Adipose tissue (tissue), 3 donors: ENCODE results near the gene SRRM4. TPM values are rescaled to one million over a fixed set of nuclear protein-coding genes. Genes with fewer than 3 reads are reported as not detected.
"Not testable (repeated sequence)": the region's sequence is repeated elsewhere in the genome, so short reads cannot be mapped to it uniquely, and the experiment has no call there.

Source experiments
- H3K27ac ChIP-seq: one replicate; pipeline ENCODE4 v1.5.1; 2013; ENCODE audit warnings: low read depth, low read length
- WGBS, 3 donors: extraction: QIAGEN DNeasy Blood & Tissue Kit; methylation state at CpG; one replicate each; pipeline ENCODE4 v1.1.7; 2013; 5-methylcytosine and 5-hydroxymethylcytosine counted together
- polyA plus RNA-seq, 3 donors: library from polyadenylated mRNA; stranded (reverse); fragments of 200-250 nt; gene quantifications; one replicate each; pipeline ENCODE4 v1.2.3, GENCODE V29; 2013
- donor health status: healthy with polysubstance abuse.
- donor health status: Bipolar disorder and iron deficiency.
- donor health status: healthy.

The SRRM4 gene
- polyA plus RNA-seq, 3 donors, result under 0.01 TPM; not detected in 2

DNA sequence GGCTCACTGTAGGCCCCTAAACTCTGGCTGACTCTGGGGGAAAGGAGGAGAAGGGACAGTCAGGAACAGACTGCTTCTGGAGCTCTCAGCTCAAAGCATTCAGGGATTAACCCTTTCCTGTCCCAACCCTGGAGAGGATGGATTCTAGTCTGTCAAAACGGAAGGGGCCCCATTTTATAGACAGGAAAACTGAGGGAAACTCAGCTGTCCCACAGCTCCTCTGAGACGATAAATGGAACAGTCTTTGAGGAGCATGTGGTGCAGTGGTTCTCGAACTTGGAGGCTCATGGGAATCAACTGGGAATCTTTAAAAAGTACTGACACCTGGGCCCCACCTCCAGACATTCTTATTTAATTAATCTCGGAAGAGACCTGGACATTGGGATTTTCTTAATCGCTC lies 23.7 kb downstream of the SRRM4 start:
- WGBS, 3 donors, result 45 to 53% (median 53%) methylated on average over 5 of the region's 5 CpGs

DNA sequence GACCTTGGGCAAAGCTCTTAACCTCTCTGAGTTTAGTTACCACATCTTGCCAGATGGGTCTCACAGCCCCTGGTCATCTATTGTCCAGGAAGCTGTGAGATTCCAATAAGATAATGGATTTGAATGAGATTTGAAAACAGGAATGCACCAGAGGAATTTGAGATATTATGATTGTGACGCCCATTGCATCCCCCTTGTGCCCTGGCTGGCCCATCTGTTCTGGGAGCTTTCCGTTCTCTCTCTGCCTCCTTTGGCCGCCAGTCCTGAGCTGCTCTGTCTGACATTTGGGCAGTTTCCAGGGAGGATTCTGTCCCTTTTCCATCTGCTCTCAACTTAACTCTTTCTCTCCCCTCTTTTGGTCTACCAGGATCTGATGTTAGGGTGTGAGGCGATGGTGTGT lies 24.6 kb downstream of the SRRM4 start:
- WGBS, 3 donors, result 24 to 28% (median 28%) methylated on average over 4 of the region's 4 CpGs
- no peak overlapping the region for H3K27ac ChIP-seq

More for the DNA sequence above, 23.7 kb downstream of the SRRM4 start:
- H3K27ac ChIP-seq, result no peak overlapping the region

DNA sequence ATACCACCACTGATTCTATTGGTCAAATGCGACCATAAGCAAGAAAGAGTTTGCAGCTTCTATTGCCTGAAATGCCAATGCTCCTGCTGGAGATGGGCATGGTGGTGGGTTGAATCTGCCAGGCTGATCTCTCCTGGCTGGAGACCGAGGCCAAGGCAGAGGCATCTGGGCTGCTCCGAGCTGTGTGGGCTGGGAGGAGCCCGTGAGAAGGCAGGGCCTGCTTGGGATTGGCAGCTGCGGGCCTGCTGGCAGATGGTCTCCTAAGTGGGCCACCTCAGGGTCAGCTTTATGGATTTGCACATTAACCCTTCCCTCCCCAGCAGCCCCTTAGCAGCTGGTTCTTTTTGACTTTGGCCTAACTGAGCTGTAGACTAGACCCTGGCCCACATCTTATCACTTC lies 25.4 kb downstream of the SRRM4 start:
- 17 to 33% (median 19%) methylated on average over 5 of the region's 5 CpGs for WGBS, 3 donors
- H3K27ac ChIP-seq, result no peak overlapping the region

DNA sequence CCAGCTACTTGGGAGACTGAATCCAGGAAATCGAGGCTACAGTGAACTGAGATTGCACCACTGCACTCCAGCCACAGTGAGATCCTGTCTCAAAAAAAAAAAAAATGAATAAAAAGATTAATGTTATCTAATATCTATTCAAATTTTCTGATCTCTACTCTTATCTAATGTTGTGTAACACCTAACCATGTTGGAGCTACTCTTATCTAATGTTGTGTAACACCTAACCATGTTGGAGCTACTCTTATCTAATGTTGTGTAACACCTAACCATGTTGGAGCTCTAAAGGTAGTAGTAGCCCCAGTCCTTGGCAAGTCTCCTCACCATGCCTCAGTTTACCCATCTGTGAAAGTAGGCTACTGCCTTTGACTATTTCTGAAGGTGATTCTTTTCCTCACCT lies 26.9 kb downstream of the SRRM4 start:
- 57 to 66% (median 63%) methylated on average over 1 of the region's 1 CpG for WGBS, 3 donors

DNA sequence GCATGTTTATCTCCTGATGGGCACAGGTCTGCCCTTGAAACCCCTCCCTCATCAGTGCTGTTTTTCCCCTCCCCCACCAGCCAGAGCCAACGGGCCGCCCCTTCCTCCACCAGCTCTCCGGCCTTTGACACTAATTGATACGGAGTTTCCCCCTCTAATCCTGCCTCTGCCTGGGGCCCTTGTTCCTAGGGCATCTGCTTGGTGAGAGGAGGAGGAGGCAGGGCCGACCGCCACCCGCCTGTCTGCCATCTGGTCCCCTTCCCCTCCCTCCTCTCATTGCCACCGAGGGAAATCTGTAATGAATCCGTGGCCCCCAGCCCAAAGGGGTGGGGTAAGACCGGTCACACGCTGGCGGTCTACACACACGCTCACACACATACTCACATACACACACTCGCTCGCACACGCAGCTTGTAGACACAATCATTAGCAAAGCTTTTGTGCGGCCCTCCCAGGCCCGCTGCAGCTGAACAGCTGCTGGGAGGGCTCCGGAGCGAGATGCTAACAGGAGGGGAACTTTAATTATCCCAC lies 27.4 kb downstream of the SRRM4 start:
- WGBS, 3 donors, result 2 to 3% (median 2%) methylated on average over 20 of the region's 20 CpGs
- H3K27ac ChIP-seq, result no peak overlapping the region

More for the DNA sequence above, 26.9 kb downstream of the SRRM4 start:
- not testable (repeated sequence) for H3K27ac ChIP-seq

DNA sequence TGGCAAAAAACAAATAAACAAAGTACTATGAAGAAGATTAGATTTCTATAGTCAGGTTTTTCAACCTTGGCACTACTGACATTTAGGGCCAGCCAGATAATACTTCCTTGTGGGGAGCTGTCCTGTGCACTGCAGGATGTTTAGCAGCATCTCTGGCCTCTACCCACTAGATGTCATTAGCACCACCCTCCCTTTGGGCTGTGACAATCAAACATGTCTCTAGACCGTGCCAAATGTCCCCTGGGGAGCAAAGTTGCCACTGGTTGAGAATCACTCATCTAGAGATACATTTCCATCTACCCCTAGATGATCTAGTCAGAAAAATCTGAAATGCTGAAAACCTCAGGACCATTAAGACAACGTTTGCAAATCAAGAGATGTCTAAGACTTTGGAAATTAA lies 29.9 kb downstream of the SRRM4 start:
- 26 to 31% (median 28%) methylated on average over 2 of the region's 2 CpGs for WGBS, 3 donors

DNA sequence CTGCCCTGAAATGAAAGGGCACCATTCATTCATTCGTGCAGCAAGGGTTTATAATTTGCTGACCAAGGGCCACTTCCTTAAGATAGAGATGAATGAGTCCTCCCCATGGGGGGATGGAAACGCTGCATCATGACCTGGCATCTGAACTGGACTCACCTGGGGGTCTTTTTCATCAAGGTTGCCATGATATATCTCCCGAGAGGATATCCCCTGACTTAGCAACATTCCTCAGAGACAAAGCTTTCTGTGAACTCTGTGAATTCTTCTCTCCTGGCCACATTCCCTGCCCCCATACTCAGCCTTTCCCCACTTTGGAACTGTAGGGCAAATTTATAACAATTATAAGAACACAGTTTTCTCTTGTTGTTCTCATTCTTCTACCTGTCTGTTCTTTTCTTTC lies 30.8 kb downstream of the SRRM4 start:
- WGBS, 3 donors, result 16 to 44% (median 38%) methylated on average over 3 of the region's 3 CpGs
- no peak overlapping the region for H3K27ac ChIP-seq

More for the DNA sequence above, 29.9 kb downstream of the SRRM4 start:
- H3K27ac ChIP-seq, result no peak overlapping the region

DNA sequence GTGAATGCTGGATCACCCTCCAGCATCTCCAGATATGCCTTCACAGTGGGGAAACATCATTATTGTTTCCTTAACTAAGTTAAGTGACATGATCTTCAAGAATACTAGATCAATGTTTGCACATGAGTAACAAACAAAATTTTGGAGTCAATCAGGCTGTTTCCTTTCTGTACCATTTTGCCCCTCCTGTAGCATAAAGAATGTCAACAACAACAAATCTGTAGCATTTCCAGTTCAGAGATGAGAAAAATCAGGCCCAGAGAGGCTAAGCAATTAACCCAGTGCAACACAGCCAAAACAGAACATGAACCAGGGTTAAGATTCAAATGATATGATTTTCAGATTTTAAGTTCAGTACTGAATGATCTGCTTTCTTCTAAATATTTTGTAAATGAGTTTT lies 31.7 kb downstream of the SRRM4 start:
- H3K27ac ChIP-seq, result no peak overlapping the region

DNA sequence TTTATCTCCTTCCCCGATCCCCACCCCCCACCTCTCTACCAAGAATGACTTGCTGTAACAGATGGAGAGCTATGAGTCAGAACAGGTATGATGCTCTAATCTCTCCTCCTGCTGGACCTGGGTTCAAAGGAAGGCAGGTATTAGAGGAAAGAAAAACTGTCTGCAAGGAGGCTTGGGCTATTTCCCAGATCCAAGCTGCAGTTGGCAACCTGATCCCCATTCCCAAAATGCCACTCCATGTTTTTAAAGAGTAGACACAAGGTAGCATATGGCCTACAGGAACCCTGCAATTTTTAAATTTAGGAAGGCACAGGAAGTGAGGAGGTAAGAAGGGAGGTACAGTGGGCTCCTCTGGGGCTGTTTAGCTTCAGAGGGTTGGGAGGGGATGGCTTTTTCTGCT lies 33.0 kb downstream of the SRRM4 start:
- H3K27ac ChIP-seq, result no peak overlapping the region
- WGBS, 3 donors, result 60 to 88% (median 78%) methylated on average over 1 of the region's 1 CpG

DNA sequence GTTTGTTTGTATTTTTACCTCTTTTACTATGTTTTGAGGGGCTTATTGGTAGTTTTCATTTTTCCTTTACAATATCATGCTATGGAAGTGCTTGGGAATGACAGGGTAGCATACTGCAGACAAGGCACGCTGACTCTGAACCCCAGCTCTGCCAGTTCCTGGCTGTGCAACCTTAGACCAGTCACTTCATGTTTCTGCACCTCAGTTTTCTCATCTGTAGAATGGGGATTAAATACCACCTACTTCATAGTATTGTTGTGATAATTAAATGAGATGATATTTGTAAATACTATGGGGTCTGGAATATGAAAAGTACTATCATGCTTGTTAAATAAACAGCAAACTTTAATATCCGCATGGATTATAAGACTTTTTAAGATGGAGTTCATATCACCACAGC lies 35.4 kb downstream of the SRRM4 start:
- no peak overlapping the region for H3K27ac ChIP-seq

DNA sequence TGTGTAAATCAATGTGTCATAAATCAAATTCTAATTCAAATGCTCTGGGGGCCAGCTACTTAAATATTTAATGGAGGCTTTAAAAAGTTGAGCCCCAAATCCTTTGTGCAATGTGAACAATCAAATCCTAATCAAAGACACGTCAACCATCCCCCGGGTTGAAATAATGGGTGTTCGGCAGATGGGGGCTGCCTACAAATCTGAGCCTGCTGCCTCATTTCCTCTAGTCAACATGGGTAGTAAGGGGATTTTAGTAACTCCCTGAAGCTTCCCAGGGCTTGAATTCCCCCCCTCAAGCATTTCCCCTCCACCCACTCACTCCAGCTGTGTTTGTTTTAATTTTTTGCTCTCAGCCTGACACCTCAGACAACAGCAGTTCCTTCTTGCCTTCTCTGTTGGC lies 37.8 kb downstream of the SRRM4 start:
- H3K27ac ChIP-seq, result no peak overlapping the region
- WGBS, 3 donors, result 17 to 19% (median 19%) methylated on average over 3 of the region's 3 CpGs

More for the DNA sequence above, 35.4 kb downstream of the SRRM4 start:
- WGBS, 3 donors, result 46 to 50% (median 47%) methylated on average over 2 of the region's 2 CpGs

DNA sequence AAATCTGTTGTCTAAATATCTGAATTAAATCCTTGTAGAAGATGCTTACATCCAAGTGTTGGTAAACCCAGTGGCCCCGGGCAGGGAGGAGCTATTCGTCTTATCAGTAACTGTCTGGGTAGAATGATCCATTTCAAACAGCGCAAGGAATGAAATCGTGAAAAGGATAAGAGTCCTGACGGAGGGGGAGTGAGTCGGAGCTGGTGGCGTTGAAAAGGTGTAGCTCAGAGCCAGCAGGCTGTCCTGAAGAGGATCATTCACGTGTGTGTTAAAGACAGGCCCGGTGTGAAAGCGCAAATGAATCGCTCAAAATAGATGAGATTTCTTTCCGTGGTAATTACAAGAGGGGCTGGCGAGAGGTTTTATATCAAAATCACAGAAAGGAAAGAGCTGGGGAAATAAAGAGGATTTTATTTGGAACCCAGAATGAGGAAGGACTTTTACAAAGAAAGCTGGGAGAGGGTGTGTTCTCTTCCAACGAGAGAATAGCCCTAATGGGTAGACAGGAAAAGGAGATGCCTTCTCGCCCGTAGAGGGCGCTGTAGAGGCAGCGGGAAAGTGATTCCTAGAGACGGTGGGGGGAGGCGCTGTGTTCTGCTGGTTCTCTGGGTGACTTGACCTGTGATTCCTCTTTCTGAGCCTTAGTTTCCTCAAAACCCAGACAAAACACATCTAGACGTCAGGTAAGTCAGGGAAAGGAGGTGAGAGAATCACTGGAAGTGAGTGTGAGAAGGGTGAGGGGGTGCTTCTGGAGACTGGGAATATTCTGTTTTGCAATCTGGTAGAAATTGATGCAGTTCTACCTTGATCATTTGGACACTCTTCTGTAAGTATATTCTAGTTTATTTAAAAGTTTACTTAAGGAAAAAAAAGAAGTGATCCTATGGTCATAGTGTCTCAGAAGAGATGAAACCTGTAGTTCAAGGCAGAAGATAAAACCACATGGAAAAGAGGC lies 39.3 kb downstream of the SRRM4 start:
- 11 to 19% (median 18%) methylated on average over 21 of the region's 21 CpGs for WGBS, 3 donors

DNA sequence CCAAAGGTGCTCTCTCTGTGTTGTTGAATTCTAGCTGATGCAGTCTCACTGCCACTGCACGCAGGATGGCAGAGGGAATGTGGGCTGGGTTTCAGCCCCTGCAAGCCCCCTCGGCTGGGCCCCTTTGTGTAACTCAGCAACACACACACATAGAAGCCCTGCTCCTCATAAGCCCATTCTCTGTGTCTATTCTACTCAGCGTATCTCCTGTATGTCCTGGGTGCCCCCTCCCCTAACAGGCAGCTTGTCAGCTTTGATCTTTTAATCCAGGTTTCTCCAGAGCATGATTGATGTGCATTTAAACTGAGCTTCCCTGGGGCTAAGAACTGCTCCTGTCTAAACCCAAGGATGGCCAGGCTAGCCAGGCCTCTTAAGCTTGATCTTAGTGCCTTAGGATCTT lies 43.0 kb downstream of the SRRM4 start:
- H3K27ac ChIP-seq, result no peak overlapping the region
- 33 to 38% (median 36%) methylated on average over 3 of the region's 3 CpGs for WGBS, 3 donors

More for the DNA sequence above, 39.3 kb downstream of the SRRM4 start:
- no peak overlapping the region for H3K27ac ChIP-seq

DNA sequence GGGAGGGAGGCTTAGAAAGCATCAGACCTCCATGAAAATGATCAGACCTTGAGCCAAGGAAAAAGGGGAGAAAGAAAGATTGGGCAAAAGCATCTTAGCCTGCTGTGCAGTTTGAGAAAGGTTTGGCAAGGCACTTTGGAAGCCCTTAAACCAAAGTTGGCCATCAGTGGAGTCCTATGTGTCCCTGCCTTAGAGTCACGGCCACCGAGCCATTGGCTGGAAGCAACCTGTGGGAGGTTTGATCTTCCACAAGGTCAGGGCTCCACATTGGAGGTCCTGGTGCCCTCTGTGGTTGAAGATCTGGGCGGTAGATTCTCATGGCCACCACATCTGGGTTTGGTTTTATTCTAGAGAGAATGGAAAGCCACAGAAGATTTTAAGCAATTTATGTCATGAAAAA lies 44.4 kb downstream of the SRRM4 start:
- no peak overlapping the region for H3K27ac ChIP-seq
- WGBS, 3 donors, result 83 to 94% (median 90%) methylated on average over 3 of the region's 3 CpGs

DNA sequence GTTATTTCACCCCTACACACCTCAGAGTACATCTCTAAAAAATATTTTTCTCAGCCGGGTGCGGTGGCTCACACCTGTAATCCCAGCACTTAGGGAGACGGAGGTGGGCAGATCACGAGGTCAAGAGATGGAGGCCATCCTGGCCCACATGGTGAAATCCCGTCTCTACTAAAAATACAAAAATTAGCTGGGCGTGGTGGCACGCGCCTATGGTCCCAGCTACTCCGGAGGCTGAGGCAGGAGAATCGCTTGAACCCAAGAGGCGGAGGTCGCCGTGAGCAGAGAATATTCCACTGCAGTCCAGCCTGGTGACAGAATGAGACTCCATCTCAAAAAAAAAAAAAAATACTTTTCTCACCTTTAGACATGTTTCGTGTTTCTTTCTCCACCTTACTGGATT lies 52.0 kb downstream of the SRRM4 start:
- WGBS, 3 donors, result 83 to 96% (median 94%) methylated on average over 14 of the region's 14 CpGs
- not testable (repeated sequence) for H3K27ac ChIP-seq

DNA sequence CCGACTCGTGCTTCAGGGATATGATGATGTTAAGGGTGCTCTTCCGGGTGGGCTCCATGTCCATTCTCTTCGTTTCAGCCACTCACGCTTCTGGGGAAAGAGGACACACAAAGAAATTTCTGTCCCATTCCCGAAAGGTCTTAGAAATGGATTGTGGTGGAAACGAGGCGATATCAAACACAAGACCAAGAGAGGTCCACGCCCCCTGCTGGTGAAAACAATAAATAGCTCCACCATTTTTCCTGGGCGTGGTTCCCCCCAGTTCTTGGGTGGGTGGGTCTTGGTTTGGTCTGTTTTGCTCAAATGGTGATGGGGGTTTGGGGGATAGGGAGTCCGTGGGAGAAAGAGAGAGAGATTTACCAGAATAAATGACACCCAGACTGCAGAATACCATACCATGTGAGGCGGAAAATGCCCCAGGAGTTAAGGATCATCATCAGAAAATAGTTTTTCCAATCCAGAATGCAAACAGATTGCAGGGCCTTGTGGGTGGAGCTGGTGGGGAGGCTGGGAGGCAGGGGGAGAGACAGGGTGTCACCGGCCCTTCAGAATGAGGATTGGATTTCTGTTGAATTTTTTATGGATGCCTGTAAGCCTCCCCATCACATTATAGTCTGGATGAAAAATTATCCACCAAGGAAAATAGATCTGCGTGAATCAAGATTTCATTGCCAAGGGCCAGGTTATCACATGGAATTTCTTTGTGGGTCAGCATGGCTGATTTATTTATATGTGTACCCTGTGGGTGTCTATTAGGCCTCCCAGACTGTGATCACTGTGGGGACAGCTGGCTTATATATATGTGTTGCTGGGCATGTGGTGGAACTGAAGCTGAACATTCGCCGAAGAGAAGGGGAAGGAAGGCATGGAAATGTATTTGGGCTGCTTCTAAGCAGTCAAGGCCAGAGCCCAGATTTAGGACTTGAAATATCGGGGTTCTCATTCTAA lies 55.8 kb downstream of the SRRM4 start:
- WGBS, 3 donors, result 49 to 53% (median 49%) methylated on average over 17 of the region's 17 CpGs
- H3K27ac ChIP-seq, result no peak overlapping the region

DNA sequence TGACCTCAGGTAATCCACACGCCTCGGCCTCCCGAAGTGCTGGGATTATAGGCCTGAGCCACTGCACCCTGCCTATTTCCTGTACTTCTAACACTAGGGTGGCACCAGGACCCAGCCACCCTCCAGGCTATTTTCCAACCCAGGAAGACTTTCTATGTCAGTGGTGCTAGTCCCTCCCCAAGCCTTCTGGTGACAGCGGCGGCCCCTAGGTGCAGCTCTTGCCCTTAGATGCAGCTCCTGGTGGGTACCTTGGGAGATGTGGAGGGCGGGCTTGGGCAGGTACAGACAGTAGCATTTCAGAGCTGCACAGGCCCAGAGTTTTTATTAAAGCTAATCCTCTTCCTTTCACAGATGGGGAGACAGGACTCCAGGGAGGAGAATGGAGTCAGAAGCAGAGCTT lies 62.8 kb downstream of the SRRM4 start:
- 88 to 93% (median 90%) methylated on average over 6 of the region's 6 CpGs for WGBS, 3 donors
- no peak overlapping the region for H3K27ac ChIP-seq

DNA sequence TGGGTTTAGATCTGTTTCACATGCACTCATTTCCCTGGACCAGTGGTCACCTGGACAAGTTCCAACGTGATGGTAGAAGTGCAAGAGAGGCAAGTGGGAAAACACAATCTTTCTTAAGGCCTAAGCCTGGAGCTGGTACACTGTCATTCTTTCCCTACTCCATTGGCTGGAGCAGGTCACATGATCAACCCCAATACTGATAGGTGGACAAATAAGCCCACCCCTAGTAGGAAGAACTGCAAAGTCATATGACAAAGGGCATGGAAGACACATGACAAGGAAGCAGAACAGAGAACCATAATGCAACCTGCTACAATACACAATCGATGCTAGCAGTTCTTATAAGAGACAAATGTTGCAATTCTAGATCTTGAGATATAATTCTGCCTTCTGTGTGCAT lies 66.3 kb downstream of the SRRM4 start:
- 73 to 80% (median 75%) methylated on average over 2 of the region's 2 CpGs for WGBS, 3 donors
- no peak overlapping the region for H3K27ac ChIP-seq

DNA sequence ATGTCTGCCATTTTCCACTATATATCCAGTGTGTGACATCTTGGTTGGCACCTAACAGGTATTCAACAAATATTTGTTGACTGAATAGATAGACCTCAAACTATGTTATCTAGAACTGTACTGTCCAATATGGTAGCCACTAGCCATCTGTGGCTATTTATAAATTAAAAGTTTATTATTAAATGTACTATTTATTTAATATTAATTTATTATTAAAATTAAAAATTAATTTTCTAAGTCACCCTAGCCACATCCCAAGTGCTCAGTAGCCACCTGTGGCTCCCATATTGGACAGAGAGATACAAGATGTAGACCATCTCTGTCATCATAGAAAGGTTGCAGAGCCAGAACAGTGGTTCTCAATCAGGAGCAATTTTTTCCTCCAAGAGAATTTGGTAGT lies 69.3 kb downstream of the SRRM4 start:
- H3K27ac ChIP-seq, result no peak overlapping the region
